ENCODE results near the gene IPPK.
"Not testable (repeated sequence)": the region's sequence is repeated elsewhere in the genome, so short reads cannot be mapped to it uniquely, and the experiment has no call there.

IPPK gene

DNA sequence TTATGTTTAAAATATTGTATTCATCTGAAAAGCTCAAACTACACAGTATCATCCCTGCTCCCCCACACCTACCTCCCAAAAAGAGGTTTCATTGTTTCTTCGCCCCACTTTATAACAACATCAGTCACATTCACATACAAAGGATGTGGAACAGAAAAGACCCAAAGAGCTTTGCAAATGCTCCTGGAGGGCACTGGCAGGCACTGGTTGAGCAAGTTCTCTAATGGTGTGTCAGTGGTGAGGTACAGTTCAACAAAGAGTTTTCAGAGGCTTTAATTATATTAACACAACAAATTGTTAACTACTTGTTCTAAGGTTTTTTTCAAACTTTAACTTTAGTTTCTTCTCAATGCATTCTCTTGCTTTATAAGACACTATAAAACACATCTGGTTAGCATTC, 80.0 kb downstream of the IPPK start:
- DNase-seq: peak; percentile 13

- DNase-seq: no peak
Observed at GRCh38 chr9:92576175-92576574, 93.8 kb downstream of the IPPK start.

DNA sequence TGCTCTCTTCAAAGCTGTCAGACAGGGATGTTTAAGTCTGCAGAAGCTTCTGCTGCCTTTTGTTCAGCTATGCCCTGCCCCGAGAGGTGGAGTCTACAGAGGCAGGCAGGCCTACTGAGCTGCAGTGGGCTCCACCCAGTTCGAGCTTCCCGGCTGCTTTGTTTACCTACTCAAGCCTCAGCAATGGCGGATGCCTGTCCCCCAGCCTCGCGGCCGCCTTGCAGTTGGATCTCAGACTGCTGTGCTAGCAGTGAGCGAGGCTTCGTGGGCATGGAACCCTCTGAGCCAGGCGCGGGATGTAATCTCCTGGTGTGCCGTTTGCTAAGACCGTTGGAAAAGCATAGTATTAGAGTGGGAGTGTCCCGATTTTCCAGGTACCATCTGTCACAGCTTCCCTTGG, 96.3 kb downstream of the IPPK start:
- not testable (repeated sequence) for DNase-seq

DNA sequence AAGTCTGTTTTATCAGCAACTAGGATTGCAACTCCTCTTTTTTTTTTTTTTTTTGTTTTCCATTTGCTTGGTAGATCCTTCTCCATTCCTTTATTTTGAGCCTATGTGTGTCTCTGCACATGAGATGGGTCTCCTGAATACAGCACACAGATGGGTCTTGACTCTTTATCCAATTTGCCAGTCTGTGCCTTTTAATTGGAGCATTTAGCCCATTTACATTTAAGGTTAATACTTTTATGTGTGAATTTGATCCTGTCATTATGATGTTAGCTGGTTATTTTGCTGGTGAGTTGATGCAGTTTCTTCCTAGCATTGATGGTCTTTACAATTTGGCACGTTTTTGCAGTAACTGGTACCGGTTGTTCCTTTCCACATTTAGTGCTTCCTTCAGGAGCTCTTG, 98.1 kb downstream of the IPPK start:
- not testable (repeated sequence) for DNase-seq

- DNase-seq: no peak
Observed at GRCh38 chr9:92564982-92565381, 104.9 kb downstream of the IPPK start.

DNA sequence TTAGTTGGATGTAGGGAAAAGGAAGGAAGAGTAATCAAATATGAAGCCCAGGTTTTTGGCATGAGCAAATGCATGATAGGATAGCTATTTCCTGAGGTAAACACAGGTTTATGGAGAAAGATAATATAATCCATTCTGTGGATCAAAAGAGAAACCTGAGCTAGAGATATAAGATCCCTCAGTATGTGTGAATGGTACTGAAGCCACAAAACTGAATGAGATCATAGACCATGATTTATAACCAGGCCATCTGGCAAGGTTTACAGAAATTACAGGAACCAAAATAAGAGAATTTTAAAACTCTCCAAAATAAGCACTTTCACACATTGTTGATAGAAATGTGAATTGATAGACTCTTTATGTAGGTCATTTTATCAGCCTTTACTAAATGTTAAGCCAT, 105.4 kb downstream of the IPPK start:
- DNase-seq: peak; percentile 36

All from MV-4-11 (cell line).